ENCODE results near the gene NDUFA13.

GRCh38 chr19:19547674-19548336 lies 31.8 kb downstream of the NDUFA13 start:
- TF ChIP-seq POLR2A (IDR thresholded peaks at IDR 0.05) (no peak), CTCF (IDR thresholded peaks at IDR 0.05) (no peak), POLR2AphosphoS5 (IDR thresholded peaks at IDR 0.05) (no peak)
